Measurements from ENCODE around the gene TOMM6. TPM values are rescaled to one million over a fixed set of nuclear protein-coding genes. Genes with fewer than 3 reads are reported as not detected.
"Not testable (repeated sequence)": the region's sequence is repeated elsewhere in the genome, so short reads cannot be mapped to it uniquely, and the experiment has no call there.

Gene TOMM6
- total RNA-seq, 1 experiment from 2014 or later: 234 TPM

DNA sequence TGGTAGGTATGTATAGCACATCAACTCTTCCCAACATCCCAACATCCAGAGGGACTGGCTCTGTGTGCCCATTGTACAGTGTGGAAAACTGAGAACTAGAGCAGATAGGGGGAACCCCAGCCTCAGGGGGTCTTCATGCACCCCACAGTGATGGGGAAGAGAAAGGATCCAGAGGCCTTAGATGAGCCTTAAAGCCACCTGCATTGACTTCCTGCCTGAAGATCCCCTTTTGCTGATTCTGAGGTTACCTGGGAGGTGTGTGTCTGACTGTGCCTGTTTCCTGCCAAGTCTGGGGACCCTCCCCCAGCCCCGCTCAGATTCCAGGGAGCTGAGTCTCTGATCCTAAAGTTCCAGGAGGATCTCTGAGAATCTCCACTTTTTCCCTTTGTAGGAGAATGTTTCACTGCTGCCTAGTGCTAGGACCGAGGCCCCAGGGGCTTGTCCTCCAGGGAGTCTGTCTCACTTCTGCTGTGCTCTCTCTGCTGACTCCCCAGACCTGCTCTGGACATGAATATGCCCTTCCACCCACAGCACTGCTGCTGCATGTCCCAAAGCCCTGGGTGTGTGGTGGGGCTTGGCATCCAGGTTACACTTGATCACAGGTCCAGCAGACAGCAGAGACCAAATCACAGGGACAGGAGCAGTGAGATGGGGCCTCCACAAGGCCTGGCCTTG, 27.5 kb upstream of the TOMM6 start:
- H3K27ac ChIP-seq (ENCODE audit: low read length): no peak overlapping the region
- ATAC-seq (peak; percentile 62; the same call in 1 of the 2 replicates), DNase-seq (ENCODE audit: low read depth, low spot score) (no peak)
- H3K4me1 ChIP-seq (ENCODE audit: control insufficient read depth, insufficient read depth, low read length): no peaks in the 10 kb centered on the region
- no peaks in the 10 kb centered on the region for H3K36me3 ChIP-seq (ENCODE audit: control insufficient read depth, insufficient read depth, low read length)
- CTCF ChIA-PET: no interaction called here
- POLR2A ChIA-PET: no interaction called here
- H3K4me3 ChIP-seq (ENCODE audit: low read depth in 2 of 2, low read length in 2 of 2): no peak overlapping the region
- H3K27me3 ChIP-seq (ENCODE audit: control insufficient read depth, insufficient read depth, low read length): no peaks in the 10 kb centered on the region
- in situ Hi-C loops (cut with HindIII; ENCODE audit: low pct_unique_long_range_greater_than_20kb, low sequenced_read_pairs): no loop called here
- BruUV-seq (replicated peaks): no TSS peak
- TF ChIP-seq CTCF (IDR thresholded peaks at IDR 0.05) (no peak), TCF7L2 (IDR thresholded peaks at IDR 0.05; ENCODE audit: low read depth, low read length) (no peak)
- TF ChIP-seq, protein P1, sequence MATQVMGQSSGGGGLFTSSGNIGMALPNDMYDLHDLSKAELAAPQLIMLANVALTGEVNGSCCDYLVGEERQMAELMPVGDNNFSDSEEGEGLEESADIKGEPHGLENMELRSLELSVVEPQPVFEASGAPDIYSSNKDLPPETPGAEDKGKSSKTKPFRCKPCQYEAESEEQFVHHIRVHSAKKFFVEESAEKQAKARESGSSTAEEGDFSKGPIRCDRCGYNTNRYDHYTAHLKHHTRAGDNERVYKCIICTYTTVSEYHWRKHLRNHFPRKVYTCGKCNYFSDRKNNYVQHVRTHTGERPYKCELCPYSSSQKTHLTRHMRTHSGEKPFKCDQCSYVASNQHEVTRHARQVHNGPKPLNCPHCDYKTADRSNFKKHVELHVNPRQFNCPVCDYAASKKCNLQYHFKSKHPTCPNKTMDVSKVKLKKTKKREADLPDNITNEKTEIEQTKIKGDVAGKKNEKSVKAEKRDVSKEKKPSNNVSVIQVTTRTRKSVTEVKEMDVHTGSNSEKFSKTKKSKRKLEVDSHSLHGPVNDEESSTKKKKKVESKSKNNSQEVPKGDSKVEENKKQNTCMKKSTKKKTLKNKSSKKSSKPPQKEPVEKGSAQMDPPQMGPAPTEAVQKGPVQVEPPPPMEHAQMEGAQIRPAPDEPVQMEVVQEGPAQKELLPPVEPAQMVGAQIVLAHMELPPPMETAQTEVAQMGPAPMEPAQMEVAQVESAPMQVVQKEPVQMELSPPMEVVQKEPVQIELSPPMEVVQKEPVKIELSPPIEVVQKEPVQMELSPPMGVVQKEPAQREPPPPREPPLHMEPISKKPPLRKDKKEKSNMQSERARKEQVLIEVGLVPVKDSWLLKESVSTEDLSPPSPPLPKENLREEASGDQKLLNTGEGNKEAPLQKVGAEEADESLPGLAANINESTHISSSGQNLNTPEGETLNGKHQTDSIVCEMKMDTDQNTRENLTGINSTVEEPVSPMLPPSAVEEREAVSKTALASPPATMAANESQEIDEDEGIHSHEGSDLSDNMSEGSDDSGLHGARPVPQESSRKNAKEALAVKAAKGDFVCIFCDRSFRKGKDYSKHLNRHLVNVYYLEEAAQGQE (IDR thresholded peaks at IDR 0.05; ENCODE audit: insufficient read depth in 1 of 2, low read depth in 2 of 2, low read length in 1 of 2): no peak
- intact Hi-C loops (cut with micrococcal nuclease; ENCODE audit: unreplicated experiment): no loop called here
- H3K9me3 ChIP-seq (ENCODE audit: control insufficient read depth, insufficient read depth, low read depth, low read length): no peaks in the 10 kb centered on the region

DNA sequence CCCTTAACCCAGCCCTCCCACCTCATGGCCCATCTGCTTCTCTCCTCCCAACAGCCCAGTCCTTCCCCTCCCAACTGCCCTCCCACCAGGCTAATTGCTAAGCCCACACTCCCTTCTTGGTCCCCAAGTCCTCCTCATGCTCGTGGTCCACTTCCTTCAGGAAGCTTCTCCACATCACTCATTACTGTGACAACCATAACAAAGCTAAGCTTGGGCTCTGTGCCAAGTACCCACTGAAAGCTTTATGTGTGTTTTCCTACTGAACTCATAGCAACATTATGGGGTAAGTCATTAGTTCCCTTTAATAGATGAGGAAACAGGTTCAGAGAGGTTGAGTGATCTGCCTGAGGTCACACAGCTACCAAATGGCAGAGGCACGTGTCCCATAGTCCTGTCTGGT, 24.0 kb upstream of the TOMM6 start:
- CTCF ChIA-PET: interaction anchor here (0.7 kb wide), 1 partner anchor 14 kb away, joined by 5 read pairs; no protein-coding TSS in a partner anchor
- BruUV-seq (replicated peaks): no TSS peak
- no peak for ATAC-seq
- no peaks in the 10 kb centered on the region for H3K36me3 ChIP-seq (ENCODE audit: control insufficient read depth, insufficient read depth, low read length)
- no peak overlapping the region for H3K27ac ChIP-seq (ENCODE audit: low read length)
- H3K9me3 ChIP-seq (ENCODE audit: control insufficient read depth, insufficient read depth, low read depth, low read length): no peaks in the 10 kb centered on the region
- H3K4me1 ChIP-seq (ENCODE audit: control insufficient read depth, insufficient read depth, low read length): peaks cover 8% of the 10 kb centered on the region
- POLR2A ChIA-PET: no interaction called here
- intact Hi-C loops (cut with micrococcal nuclease; ENCODE audit: unreplicated experiment) (no loop called here), in situ Hi-C loops (cut with HindIII; ENCODE audit: low pct_unique_long_range_greater_than_20kb, low sequenced_read_pairs) (no loop called here)
- no peak overlapping the region for H3K4me3 ChIP-seq (ENCODE audit: low read depth in 2 of 2, low read length in 2 of 2)
- TF ChIP-seq TCF7L2 (IDR thresholded peaks at IDR 0.05; ENCODE audit: low read depth, low read length) (no peak), SIN3A (IDR thresholded peaks at IDR 0.05; ENCODE audit: borderline replicate concordance, insufficient read depth, low read depth, low read length) (no peak), CTCF (IDR thresholded peaks at IDR 0.05) (no peak), POLR2AphosphoS5 (IDR thresholded peaks at IDR 0.05; ENCODE audit: low read depth, low read length) (no peak)
- TF ChIP-seq, protein P1 (IDR thresholded peaks at IDR 0.05; ENCODE audit: insufficient read depth in 1 of 2, low read depth in 2 of 2, low read length in 1 of 2): no peak
- H3K27me3 ChIP-seq (ENCODE audit: control insufficient read depth, insufficient read depth, low read length): no peaks in the 10 kb centered on the region
- DNase-seq (ENCODE audit: low read depth, low spot score): no peak

- not testable (repeated sequence) for BruUV-seq (replicated peaks)
These were observed 21.3 kb upstream of the TOMM6 start for GRCh38 chr6:41766043-41766664.

More at GRCh38 chr6:41766043-41766664, 21.3 kb upstream of the TOMM6 start:
- H3K4me1 ChIP-seq (ENCODE audit: control insufficient read depth, insufficient read depth, low read length); H3K9me3 ChIP-seq (ENCODE audit: control insufficient read depth, insufficient read depth, low read depth, low read length); DNase-seq (ENCODE audit: low read depth, low spot score); H3K4me3 ChIP-seq (ENCODE audit: low read depth in 2 of 2, low read length in 2 of 2); CTCF ChIA-PET; H3K27me3 ChIP-seq (ENCODE audit: control insufficient read depth, insufficient read depth, low read length); in situ Hi-C loops (cut with HindIII; ENCODE audit: low pct_unique_long_range_greater_than_20kb, low sequenced_read_pairs); ATAC-seq; H3K36me3 ChIP-seq (ENCODE audit: control insufficient read depth, insufficient read depth, low read length); H3K27ac ChIP-seq (ENCODE audit: low read length); POLR2A ChIA-PET; intact Hi-C loops (cut with micrococcal nuclease; ENCODE audit: unreplicated experiment): not testable (repeated sequence)
